Astrocyte (in vitro differentiated cells and primary cell): ENCODE data around the gene VRK1. TPM values are rescaled to one million over a fixed set of nuclear protein-coding genes. Genes with fewer than 3 reads are reported as not detected.

ENCODE experiments used
- DNase-seq: peaks from one replicate; pipeline ENCODE4 v3.0.0-alpha.2; 2010; ENCODE audit warnings: low read depth
- FAIRE-seq: peaks from 2 replicates; lab custom pipeline; 2011; peaks lifted over from hg19 to GRCh38; lab: Jason Lieb, UNC
- H2AFZ ChIP-seq: 2 replicates; pipeline ENCODE4 v1.6.0; 2012; ENCODE audit warnings: low read depth, low read length, inconsistent platforms
- H3K27ac ChIP-seq: 2 replicates; pipeline ENCODE4 v1.5.1; 2011; ENCODE audit warnings: low read depth, low read length, inconsistent platforms
- H3K27me3 ChIP-seq: 2 replicates; pipeline ENCODE4 v1.6.0; 2011; ENCODE audit warnings: low read length, inconsistent platforms; ENCODE audit not compliant: insufficient read depth
- H3K36me3 ChIP-seq: 2 replicates; pipeline ENCODE4 v1.5.1; 2011; ENCODE audit warnings: low read length, inconsistent platforms; ENCODE audit not compliant: insufficient read depth
- H3K4me1 ChIP-seq: 2 replicates; pipeline ENCODE4 v1.5.1; 2011; ENCODE audit warnings: low read length, inconsistent platforms; ENCODE audit not compliant: insufficient read depth
- H3K4me2 ChIP-seq: 2 replicates; pipeline ENCODE4 v1.6.0; 2012; ENCODE audit warnings: low read length, inconsistent platforms
- H3K4me3 ChIP-seq: 2 replicates; pipeline ENCODE4 v1.5.1; 2011; ENCODE audit warnings: low read depth, mild to moderate bottlenecking, low read length, inconsistent platforms; ENCODE audit not compliant: insufficient read depth
- H3K79me2 ChIP-seq: 2 replicates; pipeline ENCODE4 v1.6.0; 2012; ENCODE audit warnings: mild to moderate bottlenecking, low read length, inconsistent platforms; ENCODE audit not compliant: insufficient read depth
- H3K9ac ChIP-seq: 2 replicates; pipeline ENCODE4 v1.6.0; 2012; ENCODE audit warnings: mild to moderate bottlenecking, low read length, inconsistent platforms
- H3K9me3 ChIP-seq: 2 replicates; pipeline ENCODE4 v1.5.1; 2012; ENCODE audit warnings: low read depth, mild to moderate bottlenecking, low read length, inconsistent platforms; ENCODE audit not compliant: insufficient read depth
- H4K20me1 ChIP-seq: 2 replicates; pipeline ENCODE4 v1.6.0; 2012; ENCODE audit warnings: low read length, inconsistent platforms; ENCODE audit not compliant: insufficient read depth
- H3K27ac Mint-ChIP-seq: one replicate; pipeline ENCODE4 v1.8.0; 2021; ENCODE audit warnings: mild to moderate bottlenecking, mixed read lengths; ENCODE audit not compliant: unreplicated experiment
- H3K27me3 Mint-ChIP-seq: one replicate; pipeline ENCODE4 v1.8.0; 2021; ENCODE audit warnings: low read depth, mixed read lengths; ENCODE audit not compliant: unreplicated experiment
- H3K36me3 Mint-ChIP-seq: one replicate; pipeline ENCODE4 v1.8.0; 2021; ENCODE audit warnings: low read depth, mixed read lengths; ENCODE audit not compliant: unreplicated experiment
- H3K4me1 Mint-ChIP-seq: one replicate; pipeline ENCODE4 v1.8.0; 2021; ENCODE audit warnings: low read depth, mixed read lengths; ENCODE audit not compliant: unreplicated experiment
- H3K4me3 Mint-ChIP-seq: one replicate; pipeline ENCODE4 v1.8.0; 2021; ENCODE audit warnings: mild to moderate bottlenecking, moderate library complexity, mixed read lengths; ENCODE audit not compliant: unreplicated experiment
- H3K9me3 Mint-ChIP-seq: one replicate; pipeline ENCODE4 v1.8.0; 2021; ENCODE audit warnings: mild to moderate bottlenecking, mixed read lengths; ENCODE audit not compliant: unreplicated experiment
- EZH2 ChIP-seq: IDR thresholded peaks from 2 replicates; pipeline ENCODE4 v1.6.1; 2012; ENCODE audit warnings: mild to moderate bottlenecking, low read length, inconsistent platforms; ENCODE audit not compliant: insufficient read depth
- total RNA-seq: library from RNA; stranded (reverse); gene quantifications from 2 replicates; pipeline ENCODE4 v1.2.1, GENCODE V29; 2021
- TF ChIP-seq, protein P1 (sequence below): IDR thresholded peaks from 2 replicates; pipeline ENCODE4 v1.5.1; 2011; ENCODE audit warnings: low read depth, mild to moderate bottlenecking, inconsistent platforms, low read length, moderate library complexity; ENCODE audit not compliant: insufficient read depth

Gene VRK1
- total RNA-seq, 1 donor from 2014 or later: 11.6 TPM

- Mint-ChIP-seq H3K27ac (no peak overlapping the region), H3K4me3 (no peak overlapping the region), H3K27me3 (peaks cover 18% of the 10 kb centered on the region), H3K4me1 (no peaks in the 10 kb centered on the region), H3K9me3 (peaks cover 6% of the 10 kb centered on the region), H3K36me3 (no peaks in the 10 kb centered on the region)
- Histone ChIP-seq H3K36me3 (no peaks in the 10 kb centered on the region), H3K4me1 (no peaks in the 10 kb centered on the region), H4K20me1 (no peaks in the 10 kb centered on the region), H3K9ac (no peak overlapping the region), H3K27me3 (peaks cover 7% of the 10 kb centered on the region), H3K9me3 (no peaks in the 10 kb centered on the region), H3K4me3 (no peak overlapping the region), H3K27ac (no peak overlapping the region), H2AFZ (no peak overlapping the region), H3K4me2 (no peak overlapping the region), H3K79me2 (no peaks in the 10 kb centered on the region)
- TF ChIP-seq, protein P1, sequence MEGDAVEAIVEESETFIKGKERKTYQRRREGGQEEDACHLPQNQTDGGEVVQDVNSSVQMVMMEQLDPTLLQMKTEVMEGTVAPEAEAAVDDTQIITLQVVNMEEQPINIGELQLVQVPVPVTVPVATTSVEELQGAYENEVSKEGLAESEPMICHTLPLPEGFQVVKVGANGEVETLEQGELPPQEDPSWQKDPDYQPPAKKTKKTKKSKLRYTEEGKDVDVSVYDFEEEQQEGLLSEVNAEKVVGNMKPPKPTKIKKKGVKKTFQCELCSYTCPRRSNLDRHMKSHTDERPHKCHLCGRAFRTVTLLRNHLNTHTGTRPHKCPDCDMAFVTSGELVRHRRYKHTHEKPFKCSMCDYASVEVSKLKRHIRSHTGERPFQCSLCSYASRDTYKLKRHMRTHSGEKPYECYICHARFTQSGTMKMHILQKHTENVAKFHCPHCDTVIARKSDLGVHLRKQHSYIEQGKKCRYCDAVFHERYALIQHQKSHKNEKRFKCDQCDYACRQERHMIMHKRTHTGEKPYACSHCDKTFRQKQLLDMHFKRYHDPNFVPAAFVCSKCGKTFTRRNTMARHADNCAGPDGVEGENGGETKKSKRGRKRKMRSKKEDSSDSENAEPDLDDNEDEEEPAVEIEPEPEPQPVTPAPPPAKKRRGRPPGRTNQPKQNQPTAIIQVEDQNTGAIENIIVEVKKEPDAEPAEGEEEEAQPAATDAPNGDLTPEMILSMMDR: no peak
- TF ChIP-seq EZH2: no peak
- DNase-seq (no peak), FAIRE-seq (no peak)
Measured at GRCh38 chr14:96748362-96748761, 48.8 kb upstream of the VRK1 start.

DNA sequence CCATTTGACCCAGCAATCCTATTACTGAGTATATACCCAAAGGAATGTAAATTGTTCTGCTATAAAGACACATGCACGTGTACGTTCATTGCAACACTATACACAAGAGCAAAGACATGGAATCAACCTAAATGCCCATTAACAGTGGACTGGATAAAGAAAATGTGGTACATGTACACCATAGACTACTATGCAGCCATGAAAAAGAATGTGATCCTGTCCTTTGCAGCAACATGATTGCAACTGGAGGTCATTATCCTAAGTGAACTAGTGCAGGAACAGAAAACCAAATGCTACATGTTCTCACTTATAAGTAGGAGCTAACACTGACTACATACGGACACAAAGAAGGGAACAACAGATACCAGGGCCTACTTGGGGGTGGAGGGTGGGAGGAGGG lies 45.7 kb upstream of the VRK1 start:
- no peaks in the 10 kb centered on the region for H3K79me2 ChIP-seq
- H3K27me3 ChIP-seq: peaks cover 4% of the 10 kb centered on the region
- no peaks in the 10 kb centered on the region for H3K4me1 ChIP-seq
- no peaks in the 10 kb centered on the region for H3K36me3 ChIP-seq
- FAIRE-seq (no peak), DNase-seq (no peak)
- H3K4me3 ChIP-seq: no peak overlapping the region
- H3K9me3 ChIP-seq: no peaks in the 10 kb centered on the region
- peaks cover 4% of the 10 kb centered on the region for H3K27me3 Mint-ChIP-seq
- no peaks in the 10 kb centered on the region for H3K36me3 Mint-ChIP-seq
- no peak overlapping the region for H3K4me2 ChIP-seq
- H4K20me1 ChIP-seq: no peaks in the 10 kb centered on the region
- no peaks in the 10 kb centered on the region for H3K9me3 Mint-ChIP-seq
- H3K27ac Mint-ChIP-seq: no peak overlapping the region
- H3K9ac ChIP-seq: no peak overlapping the region
- H2AFZ ChIP-seq: no peak overlapping the region
- H3K4me3 Mint-ChIP-seq: no peak overlapping the region
- TF ChIP-seq, protein P1: no peak
- TF ChIP-seq EZH2: no peak
- no peak overlapping the region for H3K27ac ChIP-seq
- no peaks in the 10 kb centered on the region for H3K4me1 Mint-ChIP-seq

- Histone ChIP-seq H3K4me2 (no peak overlapping the region), H2AFZ (no peak overlapping the region), H3K27ac (no peak overlapping the region), H3K27me3 (peaks cover 4% of the 10 kb centered on the region), H3K9me3 (no peaks in the 10 kb centered on the region), H3K4me3 (no peak overlapping the region), H4K20me1 (no peaks in the 10 kb centered on the region), H3K4me1 (no peaks in the 10 kb centered on the region), H3K79me2 (no peaks in the 10 kb centered on the region), H3K9ac (no peak overlapping the region), H3K36me3 (no peaks in the 10 kb centered on the region)
- DNase-seq (no peak), FAIRE-seq (no peak)
- H3K27ac Mint-ChIP-seq: no peak overlapping the region
- peaks cover 4% of the 10 kb centered on the region for H3K27me3 Mint-ChIP-seq
- H3K9me3 Mint-ChIP-seq: no peaks in the 10 kb centered on the region
- no peak overlapping the region for H3K4me3 Mint-ChIP-seq
- no peaks in the 10 kb centered on the region for H3K4me1 Mint-ChIP-seq
- no peaks in the 10 kb centered on the region for H3K36me3 Mint-ChIP-seq
- TF ChIP-seq EZH2: no peak
- TF ChIP-seq, protein P1: no peak
Measured at GRCh38 chr14:96752125-96752524, 45.1 kb upstream of the VRK1 start.
